OCI-LY1 (cell line): ENCODE data around the gene QRSL1.

Experiments used
- H2AFZ ChIP-seq: fragments of 200-600 bp; sonication (generic), shearing (Covaris generic); 2 replicates; pipeline ENCODE4 v1.6.0; 2014; ENCODE audit warnings: antibody characterized with exemption, mild to moderate bottlenecking, low read length
- H3F3A ChIP-seq: fragments of 200-600 bp; sonication (generic), shearing (Covaris generic); 2 replicates; pipeline ENCODE4 v1.6.0; 2014; ENCODE audit warnings: mild to moderate bottlenecking, antibody characterized with exemption, low read length, moderate library complexity; ENCODE audit not compliant: insufficient read depth
- H3K27ac ChIP-seq: fragments of 200-600 bp; sonication (generic); 2 replicates; pipeline ENCODE4 v1.5.1; 2014; ENCODE audit warnings: low read length, mixed run types, mild to moderate bottlenecking, low read depth; ENCODE audit not compliant: poor library complexity, severe bottlenecking
- H3K27me3 ChIP-seq: fragments of 200-600 bp; sonication (generic); 2 replicates; pipeline ENCODE4 v1.6.0; 2014; ENCODE audit warnings: antibody characterized with exemption, mild to moderate bottlenecking, low read length, moderate library complexity; ENCODE audit not compliant: insufficient read depth
- H3K36me3 ChIP-seq: fragments of 200-600 bp; sonication (generic); 2 replicates; pipeline ENCODE4 v1.6.1; 2014; ENCODE audit warnings: mild to moderate bottlenecking, antibody characterized with exemption, low read length, moderate library complexity, mixed read lengths; ENCODE audit not compliant: insufficient read depth
- H3K4me1 ChIP-seq: fragments of 200-600 bp; sonication (generic); 2 replicates; pipeline ENCODE4 v1.5.1; 2014; ENCODE audit warnings: mild to moderate bottlenecking, low read length, moderate library complexity; ENCODE audit not compliant: insufficient read depth, severe bottlenecking
- H3K4me2 ChIP-seq: fragments of 200-600 bp; sonication (generic), shearing (Covaris generic); 2 replicates; pipeline ENCODE4 v1.6.1; 2014; ENCODE audit warnings: low read length
- H3K4me3 ChIP-seq: fragments of 200-600 bp; sonication (generic); 2 replicates; pipeline ENCODE4 v1.5.1; 2014; ENCODE audit warnings: low read length, low read depth, mild to moderate bottlenecking, mixed read lengths; ENCODE audit not compliant: poor library complexity, severe bottlenecking
- H3K79me2 ChIP-seq: fragments of 200-600 bp; shearing (Covaris generic); 2 replicates; pipeline ENCODE4 v1.6.1; 2016; ENCODE audit warnings: mixed run types, low read length, mixed read lengths; ENCODE audit not compliant: insufficient read depth
- H3K9ac ChIP-seq: fragments of 200-600 bp; sonication (generic), shearing (Covaris generic); 2 replicates; pipeline ENCODE4 v1.6.1; 2014; ENCODE audit warnings: mild to moderate bottlenecking, low read length, mixed read lengths
- H3K9me2 ChIP-seq: fragments of 200-600 bp; sonication (generic), shearing (Covaris generic); 2 replicates; pipeline ENCODE4 v1.6.1; 2014; ENCODE audit warnings: low read depth, mild to moderate bottlenecking, low read length, mixed read lengths
- H3K9me3 ChIP-seq: fragments of 200-600 bp; shearing (Covaris generic); 2 replicates; pipeline ENCODE4 v1.6.1; 2014; ENCODE audit warnings: low read length, mixed read lengths
- H4K20me1 ChIP-seq: fragments of 200-600 bp; sonication (generic), shearing (Covaris generic); 2 replicates; pipeline ENCODE4 v1.6.0; 2016; ENCODE audit warnings: mild to moderate bottlenecking, low read length; ENCODE audit not compliant: insufficient read depth
- EZH2 ChIP-seq: fragments of 200-600 bp; sonication (generic), shearing (Covaris generic); IDR thresholded peaks from 2 replicates; pipeline ENCODE4 v1.8.0; 2017; ENCODE audit warnings: borderline replicate concordance, mixed run types, mild to moderate bottlenecking, antibody characterized with exemption, low read length, moderate library complexity, mixed read lengths
- TF ChIP-seq, protein P1 (sequence below): fragments of 200-600 bp; sonication (generic), shearing (Covaris generic); IDR thresholded peaks from 2 replicates; pipeline ENCODE4 v1.5.1; 2017; ENCODE audit warnings: mild to moderate bottlenecking, antibody characterized with exemption, low read length, moderate library complexity, mixed read lengths

The QRSL1 gene

DNA sequence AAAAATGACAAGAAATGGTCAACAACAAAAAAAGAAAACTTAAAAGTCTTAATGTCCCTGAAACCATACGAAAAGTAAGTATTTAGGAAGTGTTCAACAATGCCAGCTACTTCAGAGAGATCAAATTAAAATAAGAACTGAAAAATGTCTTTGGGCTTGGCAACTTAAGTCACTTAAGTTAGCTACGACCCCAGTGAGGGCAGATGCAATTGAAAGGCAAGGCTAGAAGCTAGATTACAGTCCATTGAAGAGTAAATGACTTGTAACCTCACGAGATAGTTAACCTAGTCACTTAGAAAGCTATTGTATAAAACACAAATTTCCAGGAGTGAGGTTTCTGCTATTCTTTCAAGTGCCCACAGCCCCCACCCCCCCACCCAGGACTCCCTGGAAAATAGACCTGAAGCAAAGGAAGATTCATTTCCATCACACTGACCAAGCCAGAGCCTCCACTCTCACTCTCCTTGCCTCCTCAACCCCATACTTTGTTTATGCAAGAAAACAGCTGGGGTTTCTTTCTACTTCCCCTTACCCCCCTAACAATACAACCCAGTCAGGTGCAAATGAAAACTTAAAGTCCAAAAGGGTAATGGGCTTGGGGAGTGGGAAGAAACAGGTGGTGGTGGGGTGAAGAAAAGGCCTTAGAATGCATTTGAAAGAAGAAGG, 14.7 kb upstream of the QRSL1 start:
- H3K27ac ChIP-seq, result peak overlapping the region; percentile 92

DNA sequence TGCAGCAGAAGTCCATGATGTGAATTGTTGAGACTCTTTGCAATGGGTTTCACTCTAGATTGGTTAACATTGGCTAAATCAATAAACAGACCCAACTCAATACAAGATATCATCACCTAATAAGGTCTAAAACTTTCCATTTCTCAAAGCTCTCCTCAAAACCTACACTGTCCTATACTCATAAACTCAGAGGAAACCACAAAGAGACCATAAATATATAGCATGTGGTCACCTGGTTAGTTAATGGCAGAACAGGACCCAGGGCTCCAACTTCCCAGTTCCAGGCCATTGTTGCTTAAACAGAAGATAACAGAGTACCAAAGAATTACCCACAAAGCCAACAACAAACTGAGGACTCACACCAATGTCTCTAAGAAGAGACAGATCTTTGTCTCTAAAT, 12.1 kb upstream of the QRSL1 start:
- TF ChIP-seq, protein P1, sequence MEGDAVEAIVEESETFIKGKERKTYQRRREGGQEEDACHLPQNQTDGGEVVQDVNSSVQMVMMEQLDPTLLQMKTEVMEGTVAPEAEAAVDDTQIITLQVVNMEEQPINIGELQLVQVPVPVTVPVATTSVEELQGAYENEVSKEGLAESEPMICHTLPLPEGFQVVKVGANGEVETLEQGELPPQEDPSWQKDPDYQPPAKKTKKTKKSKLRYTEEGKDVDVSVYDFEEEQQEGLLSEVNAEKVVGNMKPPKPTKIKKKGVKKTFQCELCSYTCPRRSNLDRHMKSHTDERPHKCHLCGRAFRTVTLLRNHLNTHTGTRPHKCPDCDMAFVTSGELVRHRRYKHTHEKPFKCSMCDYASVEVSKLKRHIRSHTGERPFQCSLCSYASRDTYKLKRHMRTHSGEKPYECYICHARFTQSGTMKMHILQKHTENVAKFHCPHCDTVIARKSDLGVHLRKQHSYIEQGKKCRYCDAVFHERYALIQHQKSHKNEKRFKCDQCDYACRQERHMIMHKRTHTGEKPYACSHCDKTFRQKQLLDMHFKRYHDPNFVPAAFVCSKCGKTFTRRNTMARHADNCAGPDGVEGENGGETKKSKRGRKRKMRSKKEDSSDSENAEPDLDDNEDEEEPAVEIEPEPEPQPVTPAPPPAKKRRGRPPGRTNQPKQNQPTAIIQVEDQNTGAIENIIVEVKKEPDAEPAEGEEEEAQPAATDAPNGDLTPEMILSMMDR, result no peak
- TF ChIP-seq EZH2, result no peak
- peaks cover 63% of the 10 kb centered on the region for H3K36me3 ChIP-seq
- H3K27ac ChIP-seq, result peak overlapping the region; percentile 92
- 0 out of 2 replicates have a peak, but pooled peaks cover 7% of the 10 kb centered on the region for H3F3A ChIP-seq
- no peak overlapping the region for H3K4me3 ChIP-seq
- no peaks in the 10 kb centered on the region for H4K20me1 ChIP-seq
- peak overlapping the region; percentile 28; the same call in 1 of the 2 replicates for H3K4me2 ChIP-seq
- no peak overlapping the region; the same call in 1 of the 2 replicates for H3K9ac ChIP-seq
- H3K4me1 ChIP-seq, result peaks cover 68% of the 10 kb centered on the region
- H3K27me3 ChIP-seq, result no peaks in the 10 kb centered on the region
- no peaks in the 10 kb centered on the region for H3K9me2 ChIP-seq
- no peaks in the 10 kb centered on the region for H3K9me3 ChIP-seq
- no peak overlapping the region for H2AFZ ChIP-seq
- H3K79me2 ChIP-seq, result no peaks in the 10 kb centered on the region

More for the DNA sequence above, 14.7 kb upstream of the QRSL1 start:
- Histone ChIP-seq H3K9me3 (no peaks in the 10 kb centered on the region), H4K20me1 (no peaks in the 10 kb centered on the region), H3K9ac (peak overlapping the region; percentile 57), H2AFZ (no peak overlapping the region), H3K4me3 (peak overlapping the region; percentile 19), H3K27me3 (no peaks in the 10 kb centered on the region), H3K79me2 (no peaks in the 10 kb centered on the region), H3K36me3 (peaks cover 55% of the 10 kb centered on the region), H3K4me1 (peaks cover 89% of the 10 kb centered on the region), H3F3A (0 out of 2 replicates have a peak, but pooled peaks cover 7% of the 10 kb centered on the region), H3K9me2 (no peaks in the 10 kb centered on the region), H3K4me2 (peak overlapping the region; percentile 58)
- TF ChIP-seq EZH2, result no peak
- TF ChIP-seq, protein P1, result no peak

DNA sequence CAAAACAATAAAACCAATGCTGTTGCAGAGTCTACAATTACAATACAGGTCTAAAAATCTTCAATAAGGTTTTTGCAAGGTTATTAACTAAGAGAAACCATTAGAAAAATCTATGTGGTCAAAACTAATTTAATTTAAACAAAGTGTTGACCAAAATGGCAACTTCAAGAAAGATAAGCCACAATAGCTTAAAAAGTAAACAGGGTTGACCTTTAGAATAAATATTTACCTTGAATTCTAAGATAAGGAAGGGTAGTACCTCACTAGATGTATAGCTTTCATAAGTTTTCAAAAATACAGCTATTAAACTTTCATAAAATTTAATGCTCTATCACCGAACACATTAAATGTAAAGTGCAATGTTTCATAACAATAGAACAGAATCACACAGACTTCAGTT, 11.5 kb upstream of the QRSL1 start:
- Histone ChIP-seq H3F3A (0 out of 2 replicates have a peak, but pooled peaks cover 7% of the 10 kb centered on the region), H3K36me3 (peaks cover 65% of the 10 kb centered on the region), H3K4me1 (peaks cover 65% of the 10 kb centered on the region), H3K9ac (no peak overlapping the region), H3K4me2 (no peak overlapping the region), H3K79me2 (no peaks in the 10 kb centered on the region), H3K4me3 (no peak overlapping the region), H2AFZ (no peak overlapping the region), H3K9me2 (no peaks in the 10 kb centered on the region), H3K27me3 (no peaks in the 10 kb centered on the region), H4K20me1 (no peaks in the 10 kb centered on the region), H3K27ac (peak overlapping the region; percentile 92), H3K9me3 (no peaks in the 10 kb centered on the region)
- TF ChIP-seq, protein P1, result no peak
- TF ChIP-seq EZH2, result no peak
